ENCODE results near the gene ABHD11.

GRCh38 chr7:73702665-73703064 lies 35.9 kb downstream of the ABHD11 start:
- TF ChIP-seq CTCF (IDR thresholded peaks at IDR 0.05; ENCODE audit: low read length): no peak
- TF ChIP-seq EZH2 (IDR thresholded peaks at IDR 0.05; ENCODE audit: borderline replicate concordance, low read length): no peak

All from OCI-LY1 (cell line).